NCI-H1092 treated with DMSO at 0.1 percent for 48 hours (cell line): ENCODE results near the gene CCR2.

Experiments
- DNase-seq: peaks from one replicate; lab custom pipeline; 2025; lab: John Stamatoyannopoulos, UW

Gene CCR2

GRCh38 chr3:46405301-46406019 lies 51.5 kb downstream of the CCR2 start:
- DNase-seq, result no peak

DNA sequence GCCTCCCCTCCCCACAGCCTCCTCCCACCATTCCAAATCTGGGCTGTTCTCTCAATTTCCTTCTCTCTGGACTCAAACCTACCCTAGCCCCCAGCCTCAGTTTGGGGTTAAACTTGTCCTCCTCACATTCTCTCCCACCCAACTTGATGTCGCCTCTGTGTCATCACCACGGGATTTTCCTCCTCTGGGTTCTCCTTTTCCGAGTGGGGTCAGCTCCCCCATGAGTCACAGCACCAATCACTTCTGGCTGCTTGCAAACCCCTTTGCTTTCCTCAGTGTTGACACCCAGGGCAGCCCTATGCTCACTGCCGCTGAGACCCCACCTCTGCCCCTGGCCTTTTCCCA lies 52.5 kb downstream of the CCR2 start:
- DNase-seq, result no peak

GRCh38 chr3:46406788-46407611 lies 53.1 kb downstream of the CCR2 start, which contains the start of the genes CCR5AS and CCRL2:
CCR5AS (minus strand) TSS chr3:46407066.
CCRL2 (plus strand) TSS chr3:46407259; CDS start chr3:46408080, 821 bp downstream.
- DNase-seq, result no peak

- DNase-seq, result no peak
Observed at GRCh38 chr3:46407970-46408369, 54.1 kb downstream of the CCR2 start.

GRCh38 chr3:46408853-46409252 lies 54.9 kb downstream of the CCR2 start:
- no peak for DNase-seq

DNA sequence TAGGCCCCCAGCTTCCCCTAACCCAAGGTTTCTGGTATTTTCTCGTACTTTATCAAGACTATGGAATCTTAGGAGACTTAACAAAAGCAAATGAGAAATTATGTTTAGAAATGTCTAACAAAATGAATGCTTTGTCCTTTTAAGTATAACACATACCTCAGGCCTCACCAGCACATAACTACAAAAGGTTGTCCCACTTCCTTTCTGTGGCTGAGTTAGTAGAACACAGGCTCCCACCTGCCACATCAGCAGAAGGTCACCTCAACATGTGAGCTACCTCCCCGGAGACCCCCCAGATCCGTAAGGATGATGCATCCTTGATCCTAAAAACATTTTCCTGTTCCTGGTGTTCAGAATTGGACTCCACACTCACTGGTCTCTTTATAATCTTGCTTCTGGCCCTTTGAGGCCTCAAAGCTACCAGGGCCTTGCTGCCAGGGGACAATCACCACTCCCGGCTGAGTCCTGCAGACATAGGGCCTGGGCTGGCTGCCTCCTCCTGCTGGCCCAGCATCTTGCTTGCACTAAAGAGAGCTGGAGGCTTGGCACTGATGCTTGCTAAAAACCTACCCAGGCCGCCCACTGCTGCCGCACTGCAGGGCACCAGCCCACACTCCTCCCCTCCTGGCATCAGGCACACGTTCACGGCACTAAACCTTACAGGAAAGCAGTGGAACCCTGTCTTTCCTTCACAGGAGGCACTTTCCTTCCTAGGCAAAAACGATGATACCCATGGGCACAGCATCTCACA lies 56.0 kb downstream of the CCR2 start:
- DNase-seq, result no peak
